ENCODE data around the gene CSF1R.

- TF ChIP-seq REST (IDR thresholded peaks at IDR 0.05) (no peak), CTCF (IDR thresholded peaks at IDR 0.05; ENCODE audit: low read depth, low read length, missing input control) (no peak), YY1 (IDR thresholded peaks at IDR 0.05) (no peak)
Observed at GRCh38 chr5:150113047-150113744, 26.8 kb upstream of the CSF1R start.
